Body of pancreas (tissue), 4 donors: ENCODE results near the gene IL34. TPM values are rescaled to one million over a fixed set of nuclear protein-coding genes. Genes with fewer than 3 reads are reported as not detected.

Source experiments
- ATAC-seq: fragments of 150-250 bp; one replicate; pipeline ENCODE4 v1.9.1; 2016
- DNase-seq, 4 donors: peaks; one replicate each; pipeline ENCODE4 v3.0.0-alpha.2; 2019
- H3K27ac ChIP-seq, 4 donors: fragments of 200-600 bp; sonication (generic); 1 replicate in 3 of 4; 2 replicates in 1 of 4; pipeline versions ENCODE4 v1.5.1 to v1.6.1; 2016 to 2019; ENCODE audit warnings: mild to moderate bottlenecking in 1 of 4, mixed read lengths in 1 of 4, moderate library complexity in 1 of 4
- H3K27me3 ChIP-seq, 2 donors: fragments of 200-600 bp; sonication (generic); one replicate each; pipeline ENCODE4 v1.6.0; 2016; ENCODE audit warnings: mild to moderate bottlenecking in 1 of 2
- H3K36me3 ChIP-seq, 2 donors: fragments of 200-600 bp; sonication (generic); replicated peaks in 1 of 2; 2 replicates each; pipeline ENCODE4 v1.5.1; 2016; ENCODE audit warnings: low read depth in 2 of 2; ENCODE audit not compliant: insufficient read depth in 1 of 2
- H3K4me1 ChIP-seq: fragments of 200-600 bp; sonication (generic); one replicate; pipeline ENCODE4 v1.6.0; 2016
- H3K4me3 ChIP-seq, 2 donors: fragments of 200-600 bp; sonication (generic); 1 replicate in 1 of 2; 2 replicates in 1 of 2; pipeline ENCODE4 v1.5.1; 2016 to 2019
- H3K9me3 ChIP-seq, 3 donors: fragments of 200-600 bp; sonication (generic); 1 replicate in 2 of 3; 2 replicates in 1 of 3; pipeline ENCODE4 v1.5.1; 2016
- CTCF ChIP-seq, 7 experiments: fragments of 450-650 bp in 4 of 7; fragments of 200-600 bp in 3 of 7; sonication (generic) in 3 of 7; IDR thresholded peaks; one replicate each; pipeline ENCODE4 v1.5.1; 2016 to 2019; ENCODE audit warnings: antibody characterized with exemption in 7 of 7
- POLR2A ChIP-seq, 3 donors: fragments of 450-650 bp; IDR thresholded peaks; one replicate each; pipeline ENCODE4 v1.6.1; 2016; ENCODE audit warnings: antibody characterized with exemption in 3 of 3, mild to moderate bottlenecking in 2 of 3
- WGBS, 2 donors: methylation state at CpG; one replicate each; pipeline ENCODE4 v1.1.5; 2017; 5-methylcytosine and 5-hydroxymethylcytosine counted together
- intact Hi-C: fragments of 100-400 bp; cut with DNase I; formaldehyde crosslinking; loops from one replicate; pipeline ENCODE4 v1.15.1; 2023
- total RNA-seq, 2 donors: library from RNA; depleted of rRNA; stranded (reverse); fragments of >200 nt; gene quantifications; one replicate each; pipeline ENCODE4 v1.1.0, GENCODE V29; 2016

The IL34 gene
- total RNA-seq, 2 donors from 2014 or later, result 0.78 to 3.0 TPM

- WGBS, 2 donors, result 74 to 85% methylated on average over 2 of the region's 2 CpGs
Measured at GRCh38 chr16:70652322-70652721, 6.0 kb downstream of the IL34 start.

GRCh38 chr16:70653406-70653805 lies 7.0 kb downstream of the IL34 start:
- no peaks in the 10 kb centered on the region for H3K9me3 ChIP-seq
- no peak for TF ChIP-seq CTCF (IDR thresholded peaks at IDR 0.05)
- TF ChIP-seq POLR2A (IDR thresholded peaks at IDR 0.05), result no peak
- no peaks in the 10 kb centered on the region for H3K27me3 ChIP-seq
- ATAC-seq, result peak; percentile 9
- peaks cover 4% of the 10 kb centered on the region for H3K4me1 ChIP-seq
- 76 to 77% methylated on average over 4 of the region's 4 CpGs for WGBS, 2 donors
- DNase-seq, result no peak
- no peaks in the 10 kb centered on the region for H3K36me3 ChIP-seq
- intact Hi-C loops, result loop anchor here (5.0 to 10.0 kb wide), 2 partner anchors 121 to 259 kb away; no protein-coding TSS in a partner anchor
- no peak overlapping the region for H3K4me3 ChIP-seq
- no peak overlapping the region for H3K27ac ChIP-seq

More at GRCh38 chr16:70652322-70652721, 6.0 kb downstream of the IL34 start:
- ATAC-seq (no peak), DNase-seq (no peak)
- no peak overlapping the region for H3K27ac ChIP-seq
- H3K4me1 ChIP-seq, result peaks cover 4% of the 10 kb centered on the region
- no peaks in the 10 kb centered on the region for H3K36me3 ChIP-seq
- TF ChIP-seq POLR2A (IDR thresholded peaks at IDR 0.05), result no peak
- no peak for TF ChIP-seq CTCF (IDR thresholded peaks at IDR 0.05)
- no peaks in the 10 kb centered on the region for H3K27me3 ChIP-seq
- H3K4me3 ChIP-seq, result no peak overlapping the region
- intact Hi-C loops, result loop anchor here (5.0 to 10.0 kb wide), 2 partner anchors 120 to 258 kb away; no protein-coding TSS in a partner anchor
- H3K9me3 ChIP-seq, result no peaks in the 10 kb centered on the region

GRCh38 chr16:70653809-70654771 lies 7.7 kb downstream of the IL34 start:
- Histone ChIP-seq H3K36me3 (no peaks in the 10 kb centered on the region), H3K9me3 (no peaks in the 10 kb centered on the region), H3K4me1 (peaks cover 4% of the 10 kb centered on the region), H3K27me3 (no peaks in the 10 kb centered on the region), H3K27ac (no peak overlapping the region), H3K4me3 (no peak overlapping the region)
- intact Hi-C loops, result loop anchor here (5.0 to 10.0 kb wide), 2 partner anchors 122 to 259 kb away; no protein-coding TSS in a partner anchor
- DNase-seq (peak; percentile 73 to 84 (median 83)), ATAC-seq (peak; percentile 89)
- TF ChIP-seq CTCF (IDR thresholded peaks at IDR 0.05) (peak; percentile 66 to 96 (median 94)), POLR2A (IDR thresholded peaks at IDR 0.05) (no peak)
- 30 to 31% methylated on average over 20 to 35 of the region's 35 CpGs for WGBS, 2 donors

- Histone ChIP-seq H3K4me1 (peaks cover 4% of the 10 kb centered on the region), H3K9me3 (no peaks in the 10 kb centered on the region), H3K27me3 (no peaks in the 10 kb centered on the region), H3K36me3 (no peaks in the 10 kb centered on the region), H3K27ac (no peak overlapping the region), H3K4me3 (no peak overlapping the region)
- no peak for ATAC-seq
- DNase-seq, result no peak
- WGBS, 2 donors, result 74% methylated on average over 7 to 8 of the region's 8 CpGs
- no peak for TF ChIP-seq POLR2A (IDR thresholded peaks at IDR 0.05)
- no peak for TF ChIP-seq CTCF (IDR thresholded peaks at IDR 0.05)
- intact Hi-C loops, result loop anchor here (10.0 kb wide), 1 partner anchor 261 kb away; no protein-coding TSS in a partner anchor
Measured at GRCh38 chr16:70656065-70656711, 9.8 kb downstream of the IL34 start.
